HepG2 (cell line): Measurements from ENCODE around the gene DNASE1L2. TPM values are rescaled to one million over a fixed set of nuclear protein-coding genes. Genes with fewer than 3 reads are reported as not detected.
A peak's percentile ranks its signal among the peaks of the same experiment; 100 is the strongest.

ENCODE experiments used
- DPF2 ChIP-seq: sonication (generic); formaldehyde crosslinking; IDR thresholded peaks from 2 replicates; pipeline ENCODE4 v1.4.0; 2020; ENCODE audit warnings: mild to moderate bottlenecking, low read depth, missing genetic modification reagents, borderline replicate concordance
- FOXC1 ChIP-seq: sonication (generic); formaldehyde crosslinking; IDR thresholded peaks from 2 replicates; pipeline ENCODE4 v1.8.0; 2022; ENCODE audit warnings: mild to moderate bottlenecking, missing genetic modification reagents, borderline replicate concordance
- FOXK1 ChIP-seq: sonication (generic); formaldehyde crosslinking; IDR thresholded peaks from 2 replicates; pipeline ENCODE4 v1.4.0; 2020; ENCODE audit warnings: low read depth, missing genetic modification reagents, borderline replicate concordance
- GATAD2A ChIP-seq: IDR thresholded peaks from 2 replicates; pipeline ENCODE4 v1.6.1; 2016
- IKZF4 ChIP-seq: sonication (generic); formaldehyde crosslinking; IDR thresholded peaks from 2 replicates; pipeline ENCODE4 v1.5.1; 2020; ENCODE audit warnings: borderline replicate concordance, mild to moderate bottlenecking, low read depth, missing genetic modification reagents; ENCODE audit errors: not compliant biosample characterization
- JUND ChIP-seq: sonication (generic); formaldehyde crosslinking; IDR thresholded peaks from 2 replicates; pipeline ENCODE4 v1.8.0; 2022; ENCODE audit warnings: mild to moderate bottlenecking, missing genetic modification reagents
- MNT ChIP-seq: fragments of 450-650 bp; IDR thresholded peaks from 2 replicates; pipeline ENCODE4 v1.6.1; 2016
- MXI1 ChIP-seq: IDR thresholded peaks from 3 replicates; pipeline ENCODE4 v1.6.1; 2012; ENCODE audit warnings: low read depth, low read length, inconsistent platforms, borderline replicate concordance
- PRPF4 ChIP-seq: fragments of 200-400 bp; formaldehyde crosslinking; IDR thresholded peaks from 2 replicates; pipeline ENCODE4 v1.6.1; 2016; ENCODE audit warnings: low read length, low read depth; ENCODE audit not compliant: poor library complexity, severe bottlenecking
- SKI ChIP-seq: fragments of 450-650 bp; IDR thresholded peaks from one replicate; pipeline ENCODE4 v1.6.1; 2018; ENCODE audit warnings: mild to moderate bottlenecking; ENCODE audit not compliant: partially characterized antibody
- TRIM24 ChIP-seq: sonication (generic); formaldehyde crosslinking; IDR thresholded peaks from 2 replicates; pipeline ENCODE4 v1.8.0; 2022; ENCODE audit warnings: mild to moderate bottlenecking, missing genetic modification reagents
- ZBTB38 ChIP-seq: sonication (generic); formaldehyde crosslinking; IDR thresholded peaks from 2 replicates; pipeline ENCODE4 v1.5.1; 2020; ENCODE audit warnings: mild to moderate bottlenecking, missing genetic modification reagents
- ZIK1 ChIP-seq: sonication (generic); formaldehyde crosslinking; IDR thresholded peaks from 2 replicates; pipeline ENCODE4 v1.5.0; 2020; ENCODE audit warnings: mild to moderate bottlenecking, low read depth, missing genetic modification reagents, borderline replicate concordance
- ZNF3 ChIP-seq: IDR thresholded peaks from 2 replicates; pipeline ENCODE4 v1.7.0; 2017; ENCODE audit warnings: inconsistent platforms
- ZNF431 ChIP-seq: sonication (generic); formaldehyde crosslinking; IDR thresholded peaks from 2 replicates; pipeline ENCODE4 v1.9.0; 2022; ENCODE audit warnings: missing genetic modification reagents, low read depth, mild to moderate bottlenecking, borderline replicate concordance
- ZNF558 ChIP-seq: sonication (generic); formaldehyde crosslinking; IDR thresholded peaks from 2 replicates; pipeline ENCODE4 v1.9.0; 2022; ENCODE audit warnings: mild to moderate bottlenecking, missing genetic modification reagents, borderline replicate concordance
- ZNF609 ChIP-seq: sonication (generic); formaldehyde crosslinking; IDR thresholded peaks from 2 replicates; pipeline ENCODE4 v1.4.0; 2020; ENCODE audit warnings: mild to moderate bottlenecking, missing genetic modification reagents, borderline replicate concordance
- ZNF841 ChIP-seq: sonication (generic); formaldehyde crosslinking; IDR thresholded peaks from 2 replicates; pipeline ENCODE4 v1.8.1; 2023; ENCODE audit warnings: missing genetic modification reagents, borderline replicate concordance
- ZXDC ChIP-seq: sonication (generic); formaldehyde crosslinking; IDR thresholded peaks from 2 replicates; pipeline ENCODE4 v1.5.0; 2020; ENCODE audit warnings: mild to moderate bottlenecking, missing genetic modification reagents
- polyA plus RNA-seq, 8 experiments: library from polyadenylated mRNA; depleted of rRNA in 3 of 8; stranded (reverse) in 7 of 8; unstranded in 1 of 8; fragments of >200 nt; fragmentation: Illumina TruSeq in 4 of 8; extraction: Trizol in 4 of 8; gene quantifications; 2 replicates each; pipeline versions ENCODE4 v1.2.1 to v1.2.3, GENCODE V29; 2011 to 2016; ENCODE audit warnings: low read depth in 4 of 8, missing spikeins in 1 of 8, mixed read lengths in 1 of 8; ENCODE audit not compliant: insufficient read depth in 1 of 8
- total RNA-seq, 5 experiments: library from RNA; depleted of rRNA; stranded (reverse); fragments of >200 nt; fragmentation: Illumina TruSeq; extraction: Trizol; gene quantifications; 2 replicates each; pipeline ENCODE4 v1.2.3, GENCODE V29; 2016; ENCODE audit warnings: low read depth in 1 of 5

The DNASE1L2 gene
- total and polyA plus RNA-seq, 2 of the 13 experiments (the other 11 are each of a cell fraction or from before 2014, with no cell fraction given) = 0.44 to 0.50 TPM

GRCh38 chr16:2267913-2268666, 31.8 kb downstream of the DNASE1L2 start, which contains the start of gene RNPS1 (continued):
- TF ChIP-seq JUND (CRISPR knock-in tag) (peak; percentile 56), IKZF4 (CRISPR knock-in tag) (peak; percentile 92), MNT (0 out of 2 replicates have a peak, but pooled peaks have one; percentile 36), SKI (peak; percentile 79), FOXC1 (CRISPR knock-in tag) (peak; percentile 88; the same call in 1 of the 2 replicates), GATAD2A (0 out of 2 replicates have a peak, but pooled peaks have one; percentile 15), ZNF609 (CRISPR knock-in tag) (peak; percentile 60; the same call in 1 of the 2 replicates), TRIM24 (CRISPR knock-in tag) (no peak), ZNF558 (CRISPR knock-in tag) (peak; percentile 72; the same call in 1 of the 2 replicates), ZNF431 (CRISPR knock-in tag) (0 out of 2 replicates have a peak, but pooled peaks have one; percentile 46), ZNF841 (CRISPR knock-in tag) (no peak), FOXK1 (CRISPR knock-in tag) (peak; percentile 90; the same call in 1 of the 2 replicates), MXI1 (peak; percentile 65; the same call in 1 of the 3 replicates), ZBTB38 (CRISPR knock-in tag) (0 out of 2 replicates have a peak, but pooled peaks have one; percentile 30), DPF2 (CRISPR knock-in tag) (no peak), ZNF3 (CRISPR knock-in tag) (no peak), PRPF4 (no peak), ZIK1 (CRISPR knock-in tag) (peak; percentile 65; the same call in 1 of the 2 replicates), ZXDC (CRISPR knock-in tag) (0 out of 2 replicates have a peak, but pooled peaks have one; percentile 36)
